GM18499 (cell line): Measurements from ENCODE around the gene FHIP1B.

Experiments used
- ATAC-seq: cut with Tn5 transposase; IDR thresholded peaks from one replicate; pipeline ENCODE4 v1.9.1; 2021; ENCODE audit warnings: moderate number of reproducible peaks; ENCODE audit not compliant: insufficient read depth, unreplicated experiment

The FHIP1B gene

GRCh38 chr11:6203327-6203726, 31.1 kb downstream of the FHIP1B start:
- no peak for ATAC-seq

- ATAC-seq: no peak
These were observed 32.4 kb downstream of the FHIP1B start for GRCh38 chr11:6202041-6202440.

- no peak for ATAC-seq
These were observed 33.0 kb downstream of the FHIP1B start for GRCh38 chr11:6201481-6201880.

- ATAC-seq: no peak
These were observed 33.5 kb downstream of the FHIP1B start for GRCh38 chr11:6200975-6201374.

GRCh38 chr11:6199174-6199810, 35.1 kb downstream of the FHIP1B start, which contains the start of gene OR52W1:
OR52W1 (plus strand) TSS chr11:6199224; CDS start chr11:6199224, 0 bp downstream.
- ATAC-seq: no peak

GRCh38 chr11:6197466-6198200, 36.8 kb downstream of the FHIP1B start:
- ATAC-seq: no peak

GRCh38 chr11:6196396-6196795, 38.0 kb downstream of the FHIP1B start:
- no peak for ATAC-seq

GRCh38 chr11:6194065-6194581, 40.3 kb downstream of the FHIP1B start:
- no peak for ATAC-seq

- no peak for ATAC-seq
These were observed 42.7 kb downstream of the FHIP1B start for GRCh38 chr11:6191742-6192141.

- no peak for ATAC-seq
These were observed 59.0 kb downstream of the FHIP1B start for GRCh38 chr11:6175440-6175839.

- no peak for ATAC-seq
These were observed 64.2 kb downstream of the FHIP1B start, which contains the start of gene OR52B2 for GRCh38 chr11:6170226-6170625. OR52B2 (minus strand) TSS chr11:6170326; CDS start chr11:6170326, 0 bp downstream.
